Upper lobe of left lung (tissue), 6 donors: ENCODE data around the gene DLST. TPM values are rescaled to one million over a fixed set of nuclear protein-coding genes. Genes with fewer than 3 reads are reported as not detected.

Experiments used
- ATAC-seq, 2 donors: fragments of 200-7000 bp; cut with Tn5 transposase; one replicate each; pipeline ENCODE4 v1.9.1; 2022; ENCODE audit warnings: mild to moderate bottlenecking in 2 of 2, moderate library complexity in 2 of 2; ENCODE audit not compliant: low FRiP score in 2 of 2
- DNase-seq, 2 donors: peaks; one replicate each; pipeline ENCODE4 v3.0.0-alpha.2; 2019 to 2020
- H3K27ac ChIP-seq, 4 donors: fragments of 200-600 bp; sonication (generic); one replicate each; pipeline ENCODE4 v1.5.1; 2016 to 2019
- H3K27me3 ChIP-seq, 4 donors: fragments of 200-600 bp; sonication (generic); one replicate each; pipeline ENCODE4 v1.5.1; 2017 to 2019
- H3K36me3 ChIP-seq, 4 donors: fragments of 200-600 bp; sonication (generic); one replicate each; pipeline ENCODE4 v1.5.1; 2016 to 2019
- H3K4me1 ChIP-seq, 4 donors: fragments of 200-600 bp; sonication (generic); one replicate each; pipeline ENCODE4 v1.5.1; 2018 to 2019
- H3K4me3 ChIP-seq, 4 donors: fragments of 200-600 bp; sonication (generic); one replicate each; pipeline ENCODE4 v1.5.1; 2017 to 2019; ENCODE audit warnings: mild to moderate bottlenecking in 2 of 4, moderate library complexity in 1 of 4
- H3K9me3 ChIP-seq, 4 donors: fragments of 200-600 bp; sonication (generic); one replicate each; pipeline ENCODE4 v1.5.1; 2018 to 2019
- EP300 ChIP-seq, 4 donors: sonication (generic); formaldehyde crosslinking; IDR thresholded peaks; one replicate each; pipeline ENCODE4 v1.5.1; 2017; ENCODE audit warnings: antibody characterized with exemption in 4 of 4, control low read depth in 2 of 4
- POLR2A ChIP-seq, 4 donors: fragments of 450-650 bp; IDR thresholded peaks; one replicate each; pipeline ENCODE4 v1.5.1; 2016 to 2017; ENCODE audit warnings: antibody characterized with exemption in 4 of 4, mild to moderate bottlenecking in 2 of 4
- POLR2AphosphoS5 ChIP-seq, 2 donors: sonication (generic); formaldehyde crosslinking; IDR thresholded peaks; one replicate each; pipeline ENCODE4 v1.5.1; 2017; ENCODE audit warnings: antibody characterized with exemption in 2 of 2
- WGBS, 2 donors: methylation state at CpG; one replicate each; pipeline ENCODE4 v1.1.5; 2017 to 2018; 5-methylcytosine and 5-hydroxymethylcytosine counted together
- total RNA-seq, 6 donors: library from RNA; depleted of rRNA in 4 of 6; stranded (reverse); fragments of >200 nt in 4 of 6; gene quantifications; one replicate each; pipeline versions ENCODE4 v1.1.0 to v1.2.1, GENCODE V29; 2016 to 2021
- TF ChIP-seq, protein P1 (sequence below), 6 experiments: fragments of 450-650 bp in 4 of 6; fragments of 200-600 bp in 2 of 6; sonication (generic) in 2 of 6; IDR thresholded peaks; one replicate each; pipeline ENCODE4 v1.5.1; 2016 to 2019; ENCODE audit warnings: antibody characterized with exemption in 6 of 6
- donor health status: DM: no; HTN: no; CAD: no; lungs with moderate emphysema.
- donor health status: DM: no; HTN: yes; CAD: no; lungs with severe emphysema.

DLST gene
- total RNA-seq, 6 donors from 2014 or later = 81.0 to 95.3 (median 83.1) TPM

DNA sequence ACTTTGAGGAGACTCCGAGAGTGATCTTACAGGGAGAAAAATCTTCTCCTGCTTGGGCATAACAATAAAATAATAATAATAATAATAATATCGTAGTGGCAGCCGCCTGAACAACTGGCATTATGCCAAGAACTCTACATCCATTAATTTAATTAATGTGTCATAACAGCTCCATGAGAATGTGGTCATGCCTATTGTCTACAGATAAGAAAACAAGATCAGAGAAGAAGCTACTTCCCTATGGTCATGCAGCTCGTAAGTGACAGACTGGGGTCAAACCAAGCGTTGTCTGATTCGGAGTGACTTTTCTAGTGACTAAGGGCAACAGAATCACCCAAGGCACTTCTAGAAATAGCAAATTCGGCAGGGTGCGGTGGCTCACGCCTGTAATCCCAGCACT lies 17.5 kb upstream of the DLST start:
- Histone ChIP-seq H3K9me3 (no peaks in the 10 kb centered on the region), H3K4me1 (peaks cover 0 to 18% (median 5%) of the 10 kb centered on the region in 4 donors), H3K27ac (peak overlapping the region in 1 of 4 donors; percentile 55), H3K4me3 (no peak overlapping the region), H3K36me3 (no peaks in the 10 kb centered on the region), H3K27me3 (no peaks in the 10 kb centered on the region)
- no peak for DNase-seq
- no peak for TF ChIP-seq EP300 (IDR thresholded peaks at IDR 0.05)
- no peak for TF ChIP-seq POLR2A (IDR thresholded peaks at IDR 0.05)
- ATAC-seq = no peak
- 70 to 77% methylated on average over 9 of the region's 9 CpGs for WGBS, 2 donors

DNA sequence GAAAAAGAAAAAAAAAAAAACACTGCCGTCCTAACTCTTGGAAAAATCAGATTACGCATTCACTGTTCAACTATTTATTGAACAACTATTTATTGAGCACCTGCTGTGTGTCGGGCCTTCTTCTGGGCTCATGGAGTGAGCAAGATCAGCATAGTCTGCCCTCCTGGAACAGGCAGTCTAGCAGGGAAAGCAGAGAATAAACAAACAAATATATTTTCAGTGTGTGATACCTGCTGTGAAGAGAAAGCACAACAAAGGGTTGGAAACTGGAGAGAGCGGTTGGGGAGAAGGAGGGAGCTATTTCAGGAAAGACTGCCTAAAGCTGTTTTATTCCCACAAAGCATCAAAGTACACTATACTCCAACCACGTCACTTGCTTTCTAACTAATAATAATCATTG lies 16.6 kb upstream of the DLST start:
- Histone ChIP-seq H3K36me3 (no peaks in the 10 kb centered on the region), H3K27ac (no peak overlapping the region), H3K4me3 (no peak overlapping the region), H3K9me3 (no peaks in the 10 kb centered on the region), H3K4me1 (peaks cover 0 to 18% (median 5%) of the 10 kb centered on the region in 4 donors), H3K27me3 (no peaks in the 10 kb centered on the region)
- WGBS, 2 donors = 91 to 96% methylated on average over 5 of the region's 5 CpGs
- TF ChIP-seq EP300 (IDR thresholded peaks at IDR 0.05) = no peak
- TF ChIP-seq, protein P1, sequence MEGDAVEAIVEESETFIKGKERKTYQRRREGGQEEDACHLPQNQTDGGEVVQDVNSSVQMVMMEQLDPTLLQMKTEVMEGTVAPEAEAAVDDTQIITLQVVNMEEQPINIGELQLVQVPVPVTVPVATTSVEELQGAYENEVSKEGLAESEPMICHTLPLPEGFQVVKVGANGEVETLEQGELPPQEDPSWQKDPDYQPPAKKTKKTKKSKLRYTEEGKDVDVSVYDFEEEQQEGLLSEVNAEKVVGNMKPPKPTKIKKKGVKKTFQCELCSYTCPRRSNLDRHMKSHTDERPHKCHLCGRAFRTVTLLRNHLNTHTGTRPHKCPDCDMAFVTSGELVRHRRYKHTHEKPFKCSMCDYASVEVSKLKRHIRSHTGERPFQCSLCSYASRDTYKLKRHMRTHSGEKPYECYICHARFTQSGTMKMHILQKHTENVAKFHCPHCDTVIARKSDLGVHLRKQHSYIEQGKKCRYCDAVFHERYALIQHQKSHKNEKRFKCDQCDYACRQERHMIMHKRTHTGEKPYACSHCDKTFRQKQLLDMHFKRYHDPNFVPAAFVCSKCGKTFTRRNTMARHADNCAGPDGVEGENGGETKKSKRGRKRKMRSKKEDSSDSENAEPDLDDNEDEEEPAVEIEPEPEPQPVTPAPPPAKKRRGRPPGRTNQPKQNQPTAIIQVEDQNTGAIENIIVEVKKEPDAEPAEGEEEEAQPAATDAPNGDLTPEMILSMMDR (IDR thresholded peaks at IDR 0.05) = no peak
- no peak for TF ChIP-seq POLR2AphosphoS5 (IDR thresholded peaks at IDR 0.05)
- TF ChIP-seq POLR2A (IDR thresholded peaks at IDR 0.05) = no peak
- DNase-seq (no peak), ATAC-seq (no peak)

DNA sequence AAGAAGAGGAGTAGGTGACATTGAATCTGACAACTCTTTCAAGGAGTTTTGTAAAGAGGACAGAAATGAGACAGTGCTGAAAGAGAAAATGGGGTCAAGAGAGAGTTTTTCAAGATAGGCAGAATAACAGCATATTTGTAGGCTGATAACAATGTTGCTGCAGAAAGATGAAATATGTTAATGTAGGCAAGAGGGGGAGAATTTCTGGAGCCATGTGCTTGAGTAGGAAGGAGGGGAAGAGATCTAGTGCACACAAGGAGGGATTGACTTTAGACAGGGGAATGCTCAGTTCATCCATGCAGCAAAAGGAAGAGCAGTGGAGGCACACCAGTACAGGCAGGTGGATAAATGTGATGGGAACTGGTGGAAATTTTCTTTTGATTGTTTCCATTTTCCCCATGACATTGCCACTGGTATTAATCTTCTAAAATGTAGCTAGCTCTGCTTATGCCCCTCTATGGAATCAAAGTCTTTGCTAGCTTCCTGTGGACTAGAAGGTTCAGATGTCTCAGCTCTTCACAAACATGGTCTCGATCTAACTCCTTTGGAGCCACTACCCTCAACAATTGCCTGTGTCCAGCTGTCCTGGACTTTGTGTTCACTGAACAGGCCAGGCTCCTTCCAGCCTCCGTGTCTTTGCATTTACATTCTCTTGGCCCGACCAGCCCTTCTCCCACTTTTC lies 14.9 kb upstream of the DLST start:
- Histone ChIP-seq H3K27ac (no peak overlapping the region), H3K4me1 (peaks cover 0 to 10% (median 4%) of the 10 kb centered on the region in 4 donors)
- WGBS, 2 donors = 82 to 92% methylated on average over 3 of the region's 3 CpGs

DNA sequence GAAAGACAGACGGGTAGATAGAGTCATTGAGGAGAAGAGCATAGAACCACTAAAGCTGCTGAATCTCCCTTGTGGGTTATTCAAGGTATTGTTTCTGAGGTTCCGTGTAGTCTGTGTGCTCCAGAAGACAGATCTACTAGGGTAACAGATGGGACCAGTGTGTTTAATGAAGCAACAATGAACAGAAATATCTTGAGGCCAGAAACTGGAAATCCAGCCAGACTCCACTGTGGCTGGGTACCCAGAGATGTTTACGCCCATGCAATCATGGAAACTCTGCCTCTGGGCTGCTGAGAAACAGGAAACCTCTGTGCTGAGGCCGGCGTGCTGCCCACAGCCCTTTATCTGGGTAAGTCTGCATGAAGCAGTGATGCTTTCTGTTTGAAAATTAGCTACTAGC lies 14.0 kb upstream of the DLST start:
- H3K27ac ChIP-seq = no peak overlapping the region
- no peak for TF ChIP-seq EP300 (IDR thresholded peaks at IDR 0.05)
- TF ChIP-seq POLR2AphosphoS5 (IDR thresholded peaks at IDR 0.05) = no peak
- TF ChIP-seq POLR2A (IDR thresholded peaks at IDR 0.05) = no peak
- TF ChIP-seq, protein P1 (IDR thresholded peaks at IDR 0.05) = no peak
- ATAC-seq (peak in 1 of 2 donors; percentile 42), DNase-seq (no peak)
- no peaks in the 10 kb centered on the region for H3K36me3 ChIP-seq
- WGBS, 2 donors = 36 to 40% methylated on average over 5 of the region's 5 CpGs
- no peaks in the 10 kb centered on the region for H3K27me3 ChIP-seq
- H3K4me3 ChIP-seq = no peak overlapping the region
- H3K4me1 ChIP-seq = peaks cover 0 to 10% (median 4%) of the 10 kb centered on the region in 4 donors
- no peaks in the 10 kb centered on the region for H3K9me3 ChIP-seq

More for the DNA sequence above, 14.9 kb upstream of the DLST start:
- DNase-seq (no peak), ATAC-seq (no peak)
- H3K27me3 ChIP-seq = no peaks in the 10 kb centered on the region
- TF ChIP-seq, protein P1 (IDR thresholded peaks at IDR 0.05) = no peak
- TF ChIP-seq EP300 (IDR thresholded peaks at IDR 0.05) (no peak), POLR2AphosphoS5 (IDR thresholded peaks at IDR 0.05) (no peak), POLR2A (IDR thresholded peaks at IDR 0.05) (no peak)
- H3K9me3 ChIP-seq = no peaks in the 10 kb centered on the region
- H3K4me3 ChIP-seq = no peak overlapping the region
- H3K36me3 ChIP-seq = no peaks in the 10 kb centered on the region

DNA sequence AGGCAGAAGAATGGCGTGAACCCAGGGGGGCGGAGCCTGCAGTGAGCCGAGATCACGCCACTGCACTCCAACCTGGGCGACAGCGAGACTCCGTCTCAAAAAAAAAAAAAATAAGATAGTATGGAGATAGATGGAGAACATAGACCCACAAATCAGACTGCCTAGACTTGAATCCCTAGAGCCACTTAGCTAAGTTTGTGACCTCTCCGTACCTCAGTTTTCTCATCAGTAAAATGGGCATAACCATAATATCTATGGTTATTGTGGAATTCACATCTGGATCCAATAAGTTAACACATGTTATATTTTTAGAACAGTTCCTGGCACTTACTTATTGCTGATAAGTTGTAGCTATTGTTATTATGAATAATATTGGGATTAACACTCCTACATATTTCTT lies 13.0 kb upstream of the DLST start:
- ATAC-seq (no peak), DNase-seq (no peak)
- 94 to 96% methylated on average over 8 of the region's 8 CpGs for WGBS, 2 donors

More for the DNA sequence above, 13.0 kb upstream of the DLST start:
- TF ChIP-seq POLR2AphosphoS5 (IDR thresholded peaks at IDR 0.05) (no peak), EP300 (IDR thresholded peaks at IDR 0.05) (no peak), POLR2A (IDR thresholded peaks at IDR 0.05) (no peak)
- TF ChIP-seq, protein P1 (IDR thresholded peaks at IDR 0.05) = no peak
- Histone ChIP-seq H3K27me3 (no peaks in the 10 kb centered on the region), H3K27ac (no peak overlapping the region), H3K4me3 (no peak overlapping the region), H3K4me1 (peaks cover 0 to 8% (median under 1%) of the 10 kb centered on the region in 4 donors), H3K36me3 (no peaks in the 10 kb centered on the region), H3K9me3 (no peaks in the 10 kb centered on the region)
